NCI-H1105 (cell line): Measurements from ENCODE around the gene FAM241A.
A peak's percentile ranks its signal among the peaks of the same experiment; 100 is the strongest.
"Not testable (repeated sequence)": the region's sequence is repeated elsewhere in the genome, so short reads cannot be mapped to it uniquely, and the experiment has no call there.

Source experiments
- DNase-seq: peaks from one replicate; lab custom pipeline; 2025; lab: John Stamatoyannopoulos, UW

The FAM241A gene

DNA sequence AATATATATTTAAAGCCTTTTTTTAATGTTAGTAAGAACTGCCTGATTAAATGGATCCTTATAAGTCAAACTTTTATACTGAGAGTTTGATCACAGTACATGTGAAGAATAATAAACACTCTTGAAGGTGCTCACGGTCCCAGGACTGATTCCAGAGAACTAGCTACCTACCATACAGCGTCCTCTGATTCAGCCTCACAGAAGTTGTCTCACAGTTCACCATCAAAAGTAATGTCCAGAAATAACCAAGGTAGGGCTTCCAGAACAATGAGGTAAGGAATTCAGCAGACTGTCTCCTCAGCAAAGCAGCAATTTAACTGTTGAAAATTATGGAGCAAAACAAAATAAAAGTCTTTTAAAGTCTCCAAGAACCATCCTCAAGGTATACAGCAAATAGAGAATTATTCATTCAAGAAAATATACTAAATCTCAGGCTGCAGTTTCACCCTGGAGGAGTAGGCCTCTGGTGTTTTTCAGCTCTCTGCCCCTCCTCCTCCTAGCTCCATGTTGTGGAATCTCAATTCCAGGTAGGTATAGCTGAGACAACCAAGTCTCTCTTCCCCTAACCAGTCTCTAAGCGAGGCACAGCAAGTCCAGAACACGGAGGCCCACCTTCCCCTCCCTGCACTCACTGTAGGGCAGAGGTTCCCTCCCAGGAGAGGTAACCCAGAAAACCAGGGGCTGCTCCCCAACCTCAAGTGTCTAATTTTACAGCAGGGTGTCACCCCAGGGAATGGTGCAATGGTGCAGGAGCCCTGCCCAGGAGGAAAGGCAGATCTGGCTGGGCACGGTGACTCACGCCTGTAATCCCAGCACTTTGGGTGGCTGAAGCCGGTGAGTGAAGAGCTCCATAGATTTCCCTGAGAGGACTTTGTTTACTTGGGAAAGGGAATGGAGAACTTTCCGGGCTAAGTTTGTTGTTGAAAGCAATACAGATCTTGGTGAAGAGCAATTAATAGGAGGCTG lies 28.6 kb downstream of the FAM241A start:
- DNase-seq, result no peak

- DNase-seq, result peak; percentile 0
Observed at GRCh38 chr4:112175840-112176239, 30.6 kb downstream of the FAM241A start.

DNA sequence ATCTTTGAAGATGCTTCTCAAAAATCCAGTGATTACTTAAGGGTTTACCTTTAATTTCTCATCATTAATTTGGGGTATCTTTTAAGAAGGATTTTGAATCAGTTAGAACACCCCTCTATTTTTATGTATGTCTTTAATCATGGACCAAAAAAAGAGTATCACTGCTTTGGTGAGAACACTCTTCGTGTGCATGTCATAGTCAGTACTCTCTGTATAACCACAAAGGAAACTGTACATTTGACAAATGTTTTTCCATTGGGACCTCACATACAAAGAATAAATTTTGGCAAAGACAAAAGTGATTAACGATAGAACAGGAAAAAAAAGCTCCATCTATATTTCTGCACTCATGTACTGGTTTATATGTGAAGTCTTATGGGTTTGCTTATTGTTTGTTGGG lies 31.3 kb downstream of the FAM241A start:
- DNase-seq, result no peak

GRCh38 chr4:112178741-112179140 lies 33.5 kb downstream of the FAM241A start:
- DNase-seq, result not testable (repeated sequence)

- no peak for DNase-seq
Observed at GRCh38 chr4:112181358-112182000, 36.2 kb downstream of the FAM241A start.

DNA sequence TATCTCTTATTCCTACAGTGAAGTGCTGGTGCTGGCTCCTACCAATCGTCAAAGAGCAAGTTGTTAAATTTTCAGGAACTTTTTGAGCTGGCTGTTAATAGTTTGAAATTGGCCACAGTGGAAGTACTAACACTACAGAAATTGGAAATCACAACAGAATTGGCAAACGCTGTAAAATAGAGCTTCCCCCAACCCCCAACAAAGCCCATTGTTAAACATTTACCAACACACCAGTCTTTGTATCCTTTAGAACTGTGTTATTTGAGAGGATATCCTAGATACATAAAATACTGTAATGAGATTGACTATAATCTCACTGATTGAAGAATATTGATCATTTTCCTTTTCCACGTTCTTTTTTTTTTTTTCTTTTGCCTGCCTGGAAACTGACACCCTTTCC lies 37.4 kb downstream of the FAM241A start:
- DNase-seq, result no peak

DNA sequence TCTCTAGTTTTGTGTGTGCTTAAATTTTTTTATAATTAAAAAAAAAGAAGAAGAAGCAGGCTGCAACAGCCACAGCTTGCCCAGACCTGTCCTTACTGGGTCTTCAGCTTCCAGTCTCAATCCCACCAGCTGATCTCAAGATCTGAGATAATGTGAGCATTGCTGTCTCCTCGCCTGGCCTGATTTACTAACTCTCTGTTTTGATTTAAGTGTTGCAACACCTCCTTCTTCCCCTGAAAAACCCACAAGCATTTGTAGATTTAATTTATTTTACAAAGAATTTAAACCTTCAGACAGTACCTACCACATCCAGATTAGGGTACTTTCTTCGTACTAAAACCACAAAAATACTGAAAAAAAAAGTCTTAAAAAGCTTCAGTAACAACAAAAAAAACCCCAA lies 38.0 kb downstream of the FAM241A start:
- DNase-seq, result no peak

DNA sequence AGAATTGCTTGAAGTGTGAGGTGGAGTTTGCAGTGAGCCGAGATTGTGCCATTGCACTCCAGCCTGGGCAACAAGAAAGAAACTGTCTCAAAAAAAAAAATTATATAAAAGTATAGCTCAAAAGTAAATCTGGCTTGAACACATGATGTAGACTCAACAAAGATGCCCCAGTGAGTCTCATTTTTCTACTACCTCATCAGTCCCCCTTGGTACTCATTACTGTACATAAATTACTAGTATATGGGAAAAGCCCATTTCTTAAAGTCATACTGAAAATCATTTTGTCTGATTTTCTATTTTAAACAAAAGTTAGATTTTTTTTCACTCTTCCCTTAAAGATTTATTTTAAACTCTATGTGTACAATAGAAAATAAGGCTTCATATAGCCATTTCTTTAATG lies 39.2 kb downstream of the FAM241A start:
- no peak for DNase-seq

DNA sequence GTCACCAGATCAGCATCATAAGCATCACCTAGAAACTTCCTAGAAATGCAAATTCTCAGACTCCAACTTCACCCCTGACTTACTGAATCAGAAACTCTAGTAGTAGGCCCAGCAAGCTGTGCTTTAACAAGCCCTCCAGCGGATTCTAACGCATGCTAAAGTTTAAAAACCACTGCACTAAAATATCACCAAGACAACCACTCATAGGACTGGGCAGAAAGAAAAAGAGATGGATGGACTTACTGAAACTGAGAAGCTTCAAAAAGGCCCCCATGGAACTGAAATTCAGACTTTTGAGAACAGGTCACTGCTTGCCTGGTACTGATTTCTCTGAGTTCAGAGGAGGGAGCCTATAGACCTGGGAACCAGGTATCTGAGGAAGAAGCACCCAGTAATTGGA lies 40.1 kb downstream of the FAM241A start:
- DNase-seq, result no peak

- no peak for DNase-seq
Observed at GRCh38 chr4:112185740-112186670, 40.8 kb downstream of the FAM241A start.

DNA sequence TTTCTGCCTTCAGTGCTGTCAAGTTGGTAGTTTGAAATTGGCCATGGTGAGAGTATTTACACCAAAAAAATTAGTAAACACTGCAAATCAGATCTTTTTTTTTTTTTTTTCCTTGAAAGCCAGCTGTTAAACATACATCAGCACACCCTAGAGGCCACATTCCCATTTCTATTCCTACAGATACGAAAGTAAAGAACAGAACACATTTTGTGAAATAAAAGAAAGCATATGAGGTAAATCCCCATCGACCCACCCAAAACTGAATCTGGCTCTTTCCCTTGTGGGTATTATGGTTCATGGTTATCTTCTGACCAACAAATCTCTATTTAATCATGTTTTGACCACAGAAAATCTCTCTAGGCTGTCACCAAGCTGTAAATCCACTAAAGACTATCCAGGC lies 44.5 kb downstream of the FAM241A start:
- no peak for DNase-seq

- DNase-seq, result no peak
Observed at GRCh38 chr4:112190684-112191083, 45.4 kb downstream of the FAM241A start.

DNA sequence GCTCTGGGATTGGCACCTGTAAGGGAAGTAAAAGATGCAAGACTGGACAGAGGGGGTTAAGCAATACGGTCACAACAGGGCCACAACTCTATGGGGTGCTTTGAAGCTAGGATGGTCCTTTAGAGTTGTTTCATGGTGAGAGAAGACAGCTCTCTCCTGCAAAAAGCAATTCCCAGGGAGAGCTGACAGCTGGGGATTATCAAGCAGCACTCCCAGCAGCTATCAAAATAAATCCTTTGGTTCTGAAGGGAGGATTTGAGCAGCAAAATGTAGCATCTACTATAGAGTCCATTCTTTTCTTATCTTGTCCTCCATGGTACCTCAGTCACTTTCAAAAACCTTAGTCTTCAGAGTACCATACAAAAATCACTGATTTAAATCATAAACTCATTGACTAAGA lies 51.2 kb downstream of the FAM241A start:
- no peak for DNase-seq

GRCh38 chr4:112199041-112199440 lies 53.8 kb downstream of the FAM241A start:
- no peak for DNase-seq

- no peak for DNase-seq
Observed at GRCh38 chr4:112201915-112202505, 56.8 kb downstream of the FAM241A start.

DNA sequence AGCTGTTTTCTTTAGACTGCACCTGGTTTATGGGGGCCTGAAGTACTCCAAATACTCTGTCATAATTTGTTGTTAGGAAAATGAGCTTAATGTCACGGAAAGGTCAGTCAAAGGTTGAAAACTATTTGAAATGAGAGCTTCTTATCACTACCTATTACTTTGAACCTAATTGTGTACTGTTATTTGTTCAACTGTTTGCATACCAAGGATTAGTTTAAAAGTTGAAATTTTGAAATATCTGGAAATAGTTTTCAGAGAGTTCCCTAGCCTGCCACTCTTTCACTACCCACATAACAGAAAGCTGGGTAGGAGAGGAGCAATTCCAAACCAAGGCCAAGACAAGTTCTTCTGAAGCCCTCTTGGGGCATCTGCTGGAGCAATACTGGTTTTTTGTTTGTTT lies 58.3 kb downstream of the FAM241A start:
- no peak for DNase-seq

GRCh38 chr4:112206431-112206830 lies 61.2 kb downstream of the FAM241A start:
- DNase-seq, result no peak

GRCh38 chr4:112208137-112209095 lies 63.2 kb downstream of the FAM241A start:
- DNase-seq, result not testable (repeated sequence)

GRCh38 chr4:112210777-112211176 lies 65.5 kb downstream of the FAM241A start:
- DNase-seq, result no peak

GRCh38 chr4:112213091-112213490 lies 67.8 kb downstream of the FAM241A start:
- DNase-seq, result no peak

GRCh38 chr4:112213856-112214255 lies 68.6 kb downstream of the FAM241A start:
- no peak for DNase-seq
